GM23248 (cell line): Measurements from ENCODE around the gene SLC5A10. TPM values are rescaled to one million over a fixed set of nuclear protein-coding genes. Genes with fewer than 3 reads are reported as not detected.

Experiments
- DNase-seq: peaks from one replicate; pipeline ENCODE4 v3.0.0-alpha.2; 2015
- H2AFZ ChIP-seq: fragments of 200-600 bp; sonication (generic); 2 replicates; pipeline ENCODE4 v1.6.1; 2016; ENCODE audit warnings: antibody characterized with exemption
- H3F3A ChIP-seq: fragments of 200-600 bp; sonication (generic); 2 replicates; pipeline ENCODE4 v1.6.1; 2016; ENCODE audit warnings: mild to moderate bottlenecking, antibody characterized with exemption, mixed run types; ENCODE audit not compliant: insufficient read depth
- H3K27ac ChIP-seq: fragments of 200-600 bp; sonication (generic); 2 replicates; pipeline ENCODE4 v1.5.1; 2016; ENCODE audit warnings: mild to moderate bottlenecking
- H3K27me3 ChIP-seq: fragments of 200-600 bp; sonication (generic); replicated peaks from 2 replicates; pipeline ENCODE4 v1.6.1; 2016; ENCODE audit warnings: mild to moderate bottlenecking; ENCODE audit not compliant: insufficient read depth
- H3K36me3 ChIP-seq: fragments of 200-600 bp; sonication (generic); 2 replicates; pipeline ENCODE4 v1.6.1; 2016; ENCODE audit warnings: low read depth, mild to moderate bottlenecking
- H3K4me1 ChIP-seq: fragments of 200-600 bp; sonication (generic); 2 replicates; pipeline ENCODE4 v1.6.1; 2016; ENCODE audit warnings: mild to moderate bottlenecking; ENCODE audit not compliant: insufficient read depth
- H3K4me2 ChIP-seq: fragments of 200-600 bp; sonication (generic); one replicate; pipeline ENCODE4 v1.6.1; 2016; ENCODE audit warnings: mild to moderate bottlenecking; ENCODE audit not compliant: unreplicated experiment
- H3K4me3 ChIP-seq: fragments of 200-600 bp; sonication (generic); 2 replicates; pipeline ENCODE4 v1.5.1; 2016; ENCODE audit warnings: mild to moderate bottlenecking
- H3K79me2 ChIP-seq: fragments of 200-600 bp; sonication (generic); 2 replicates; pipeline ENCODE4 v1.6.1; 2016; ENCODE audit warnings: mild to moderate bottlenecking; ENCODE audit not compliant: insufficient read depth
- H3K9ac ChIP-seq: fragments of 200-600 bp; sonication (generic); 2 replicates; pipeline ENCODE4 v1.6.1; 2016; ENCODE audit warnings: mild to moderate bottlenecking
- H3K9me2 ChIP-seq: fragments of 200-600 bp; sonication (generic); 2 replicates; pipeline ENCODE4 v1.6.1; 2016; ENCODE audit warnings: mixed run types, mild to moderate bottlenecking, moderate library complexity; ENCODE audit not compliant: insufficient read depth
- H3K9me3 ChIP-seq: fragments of 200-600 bp; sonication (generic); one replicate; pipeline ENCODE4 v1.6.1; 2017; ENCODE audit warnings: low read depth
- H4K20me1 ChIP-seq: fragments of 200-600 bp; sonication (generic); 2 replicates; pipeline ENCODE4 v1.6.0; 2016; ENCODE audit not compliant: insufficient read depth
- EZH2 ChIP-seq: fragments of 200-600 bp; sonication (generic); IDR thresholded peaks from 2 replicates; pipeline ENCODE4 v1.6.1; 2018; ENCODE audit warnings: antibody characterized with exemption, mild to moderate bottlenecking; ENCODE audit not compliant: insufficient read depth, poor library complexity, severe bottlenecking
- EZH2phosphoT487 ChIP-seq: fragments of 200-600 bp; sonication (generic); IDR thresholded peaks from 2 replicates; pipeline ENCODE4 v1.6.1; 2018; ENCODE audit warnings: antibody characterized with exemption, moderate library complexity, mild to moderate bottlenecking, low read depth; ENCODE audit not compliant: insufficient read depth
- WGBS, 2 experiments: methylation state at CpG; one replicate each; pipeline ENCODE4 v1.1.6; 2015 to 2017; ENCODE audit warnings: low lambda C conversion rate in 2 of 2, low coverage in 1 of 2; ENCODE audit errors: missing lambda C conversion rate in 2 of 2; 5-methylcytosine and 5-hydroxymethylcytosine counted together
- in situ Hi-C: fragments of 300-500 bp; cut with MboI; formaldehyde crosslinking; loops from 2 replicates; pipeline ENCODE4 v1.15.0; 2020
- polyA plus RNA-seq: library from polyadenylated mRNA; unstranded; fragments of >200 nt; fragmentation: Nextera tagmentation; extraction: Ambion mirVana; gene quantifications from 2 replicates; pipeline ENCODE4 v1.2.1, GENCODE V29; 2016
- total RNA-seq: library from RNA; depleted of rRNA; stranded (reverse); fragments of >200 nt; shearing (Covaris generic); gene quantifications from 2 replicates; pipeline ENCODE4 v1.2.3, GENCODE V29; 2014

SLC5A10 gene
- total and polyA plus RNA-seq, 2 experiments from 2014 or later: 0.10 TPM; not detected in 1

DNA sequence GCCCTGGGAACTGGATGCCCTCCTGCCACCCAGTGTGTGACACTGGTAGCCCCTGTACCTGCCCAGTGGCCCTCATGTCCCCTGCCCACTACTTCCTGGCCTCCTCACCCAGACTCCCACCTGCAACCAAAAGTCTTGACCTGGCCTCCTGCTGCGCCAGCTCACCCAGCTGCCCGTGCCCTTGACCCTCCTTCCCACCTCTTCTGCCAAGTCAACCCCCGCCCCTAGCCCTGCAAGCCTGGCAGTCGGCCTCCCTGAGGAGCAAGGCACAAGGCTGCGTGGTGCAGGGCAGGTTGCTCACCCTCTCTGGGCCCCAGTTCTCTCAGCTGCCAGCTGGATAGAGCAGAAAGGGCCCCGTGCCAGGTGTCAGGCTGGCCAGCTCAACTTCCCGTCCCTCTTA is 64.9 kb downstream of the SLC5A10 start:
- Histone ChIP-seq H3K79me2 (no peaks in the 10 kb centered on the region), H2AFZ (no peak overlapping the region), H3F3A (no peaks in the 10 kb centered on the region), H3K27ac (no peak overlapping the region), H3K9ac (no peak overlapping the region), H3K27me3 (no peaks in the 10 kb centered on the region), H4K20me1 (no peaks in the 10 kb centered on the region), H3K9me2 (no peaks in the 10 kb centered on the region), H3K4me3 (no peak overlapping the region), H3K4me1 (no peaks in the 10 kb centered on the region), H3K36me3 (no peaks in the 10 kb centered on the region), H3K4me2 (no peak overlapping the region), H3K9me3 (no peaks in the 10 kb centered on the region)
- WGBS, 2 experiments: 61 to 66% methylated on average over 7 of the region's 7 CpGs
- in situ Hi-C loops: no loop called here
- TF ChIP-seq EZH2 (no peak), EZH2phosphoT487 (no peak)
- no peak for DNase-seq

DNA sequence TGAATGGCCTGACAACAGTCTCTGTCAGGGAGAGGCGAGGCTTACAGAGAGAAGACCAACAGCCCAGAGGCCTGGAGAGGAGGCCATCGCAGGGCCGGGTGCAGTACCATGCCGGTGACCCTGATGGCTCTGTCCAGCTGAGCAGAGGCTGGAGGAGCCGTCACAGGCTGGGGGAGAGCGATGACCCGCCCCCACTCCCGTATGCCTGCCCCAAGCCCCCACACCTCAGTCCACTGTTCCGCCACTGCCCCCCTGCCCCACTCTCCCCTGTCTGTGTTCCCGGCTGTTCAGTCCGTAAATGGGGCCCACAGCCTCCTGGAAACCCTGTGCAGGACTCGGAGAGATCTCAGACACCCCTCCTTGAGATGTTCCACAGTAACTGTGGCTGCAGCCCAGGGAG is 65.4 kb downstream of the SLC5A10 start:
- Histone ChIP-seq H2AFZ (no peak overlapping the region), H3K4me2 (no peak overlapping the region), H4K20me1 (no peaks in the 10 kb centered on the region), H3K36me3 (no peaks in the 10 kb centered on the region), H3K27ac (no peak overlapping the region), H3K9me2 (no peaks in the 10 kb centered on the region), H3K4me3 (no peak overlapping the region), H3F3A (no peaks in the 10 kb centered on the region; the same call in 1 of the 2 replicates), H3K79me2 (no peaks in the 10 kb centered on the region), H3K27me3 (no peaks in the 10 kb centered on the region), H3K9ac (no peak overlapping the region), H3K9me3 (no peaks in the 10 kb centered on the region), H3K4me1 (no peaks in the 10 kb centered on the region)
- TF ChIP-seq EZH2phosphoT487 (no peak), EZH2 (no peak)
- WGBS, 2 experiments: 87 to 90% methylated on average over 7 to 12 of the region's 12 CpGs
- no peak for DNase-seq
- in situ Hi-C loops: no loop called here

DNA sequence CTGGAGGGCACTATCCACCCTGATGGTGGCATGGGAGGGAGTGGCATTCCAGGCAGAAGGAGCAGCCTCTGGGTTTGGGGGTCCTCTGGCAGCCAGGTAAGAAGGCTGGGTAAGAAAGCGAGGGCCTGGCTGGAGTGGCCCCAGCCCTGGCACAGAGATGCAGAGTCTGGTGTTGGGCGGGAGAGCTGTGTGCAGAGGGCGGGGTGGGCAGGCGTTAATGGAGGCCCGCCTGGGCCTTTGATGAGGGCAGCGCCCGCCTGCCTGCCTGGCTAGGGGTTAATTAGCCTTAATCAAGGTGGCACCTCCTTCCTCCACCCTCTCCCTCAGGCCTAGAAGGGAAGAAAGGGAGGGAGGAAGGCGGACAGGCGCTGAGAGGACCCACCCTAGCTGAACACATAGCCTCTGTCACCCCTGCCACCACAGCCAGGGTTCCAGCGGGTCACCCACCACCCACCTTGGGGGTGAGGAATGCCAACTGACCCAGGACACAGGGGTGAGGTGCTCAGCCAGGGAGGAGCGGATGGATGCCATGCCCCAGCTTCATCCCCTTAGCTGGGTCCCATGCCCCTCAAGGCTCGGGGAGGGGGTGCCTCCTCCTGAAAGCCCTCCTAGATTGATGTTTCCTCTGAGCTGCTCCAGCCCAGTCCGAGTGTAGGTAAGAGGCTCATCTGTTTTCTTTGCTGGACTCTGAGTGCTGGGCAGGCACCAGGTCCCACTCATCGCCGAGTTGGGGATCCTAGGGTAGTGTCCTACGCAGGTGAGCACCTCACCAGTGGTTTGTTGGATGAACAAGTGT is 66.0 kb downstream of the SLC5A10 start:
- in situ Hi-C loops: no loop called here
- Histone ChIP-seq H3K36me3 (no peaks in the 10 kb centered on the region), H3K4me3 (no peak overlapping the region), H3K79me2 (no peaks in the 10 kb centered on the region), H4K20me1 (no peaks in the 10 kb centered on the region), H3K27me3 (no peaks in the 10 kb centered on the region), H3K9ac (no peak overlapping the region), H3K4me2 (no peak overlapping the region), H3K9me2 (no peaks in the 10 kb centered on the region), H3K9me3 (no peaks in the 10 kb centered on the region), H3F3A (no peaks in the 10 kb centered on the region; the same call in 1 of the 2 replicates), H3K4me1 (no peaks in the 10 kb centered on the region), H2AFZ (no peak overlapping the region), H3K27ac (no peak overlapping the region)
- no peak for DNase-seq
- no peak for TF ChIP-seq EZH2
- TF ChIP-seq EZH2phosphoT487: no peak
- WGBS, 2 experiments: 86 to 87% methylated on average over 13 to 16 of the region's 16 CpGs

DNA sequence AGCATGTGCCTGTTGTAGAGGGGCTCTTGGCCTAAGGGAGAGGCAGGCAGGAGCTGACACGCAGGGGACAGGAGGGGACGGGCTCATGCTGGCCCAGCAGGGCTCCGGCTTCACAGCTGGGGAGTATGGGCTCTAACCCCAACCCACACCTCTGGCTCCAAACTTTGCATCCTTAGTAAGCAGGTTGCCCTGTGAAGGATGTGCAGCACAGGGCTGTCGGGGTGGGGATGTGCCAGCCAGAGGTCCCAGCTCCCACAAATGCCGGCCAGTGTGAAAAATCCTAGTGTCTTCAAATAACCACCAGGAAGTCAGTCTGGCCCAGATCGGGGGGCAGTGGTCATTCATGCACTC is 66.6 kb downstream of the SLC5A10 start:
- Histone ChIP-seq H3K9me3 (no peaks in the 10 kb centered on the region), H4K20me1 (no peaks in the 10 kb centered on the region), H3K9me2 (no peaks in the 10 kb centered on the region), H3K27ac (no peak overlapping the region), H3K9ac (no peak overlapping the region), H3F3A (no peaks in the 10 kb centered on the region; the same call in 1 of the 2 replicates), H3K79me2 (no peaks in the 10 kb centered on the region), H3K4me2 (no peak overlapping the region), H3K27me3 (no peaks in the 10 kb centered on the region), H3K36me3 (no peaks in the 10 kb centered on the region), H3K4me1 (no peaks in the 10 kb centered on the region), H3K4me3 (no peak overlapping the region), H2AFZ (no peak overlapping the region)
- no peak for DNase-seq
- TF ChIP-seq EZH2 (no peak), EZH2phosphoT487 (no peak)
- in situ Hi-C loops: no loop called here
- WGBS, 2 experiments: 79 to 83% methylated on average over 6 of the region's 6 CpGs
